Astrocyte (in vitro differentiated cells and primary cell): ENCODE results near the gene CTSW.

ENCODE experiments used
- EZH2 ChIP-seq: IDR thresholded peaks from 2 replicates; pipeline ENCODE4 v1.6.1; 2012; ENCODE audit warnings: mild to moderate bottlenecking, low read length, inconsistent platforms; ENCODE audit not compliant: insufficient read depth
- TF ChIP-seq, protein P1 (sequence below): IDR thresholded peaks from 2 replicates; pipeline ENCODE4 v1.5.1; 2011; ENCODE audit warnings: low read depth, mild to moderate bottlenecking, inconsistent platforms, low read length, moderate library complexity; ENCODE audit not compliant: insufficient read depth

DNA sequence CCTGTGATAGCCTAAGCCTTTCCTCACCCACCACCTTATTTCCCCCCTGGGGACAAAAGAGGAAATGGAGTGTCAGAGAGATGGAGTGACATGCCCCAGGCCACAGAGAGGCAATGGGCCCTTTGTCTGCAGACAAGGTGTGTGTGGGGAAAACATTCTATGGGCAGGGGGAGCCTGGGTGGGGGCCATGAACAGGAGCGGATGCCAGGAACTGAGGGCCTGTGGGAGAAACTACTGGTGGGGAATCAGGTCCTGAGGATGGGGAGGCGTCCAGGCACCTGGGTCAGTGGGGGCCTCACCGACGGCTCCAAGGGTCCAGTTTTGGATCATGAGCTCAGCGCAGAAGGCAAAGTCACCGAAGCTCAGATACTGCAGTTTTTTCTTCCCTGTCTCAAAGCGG lies 5.6 kb downstream of the CTSW start:
- TF ChIP-seq, protein P1, sequence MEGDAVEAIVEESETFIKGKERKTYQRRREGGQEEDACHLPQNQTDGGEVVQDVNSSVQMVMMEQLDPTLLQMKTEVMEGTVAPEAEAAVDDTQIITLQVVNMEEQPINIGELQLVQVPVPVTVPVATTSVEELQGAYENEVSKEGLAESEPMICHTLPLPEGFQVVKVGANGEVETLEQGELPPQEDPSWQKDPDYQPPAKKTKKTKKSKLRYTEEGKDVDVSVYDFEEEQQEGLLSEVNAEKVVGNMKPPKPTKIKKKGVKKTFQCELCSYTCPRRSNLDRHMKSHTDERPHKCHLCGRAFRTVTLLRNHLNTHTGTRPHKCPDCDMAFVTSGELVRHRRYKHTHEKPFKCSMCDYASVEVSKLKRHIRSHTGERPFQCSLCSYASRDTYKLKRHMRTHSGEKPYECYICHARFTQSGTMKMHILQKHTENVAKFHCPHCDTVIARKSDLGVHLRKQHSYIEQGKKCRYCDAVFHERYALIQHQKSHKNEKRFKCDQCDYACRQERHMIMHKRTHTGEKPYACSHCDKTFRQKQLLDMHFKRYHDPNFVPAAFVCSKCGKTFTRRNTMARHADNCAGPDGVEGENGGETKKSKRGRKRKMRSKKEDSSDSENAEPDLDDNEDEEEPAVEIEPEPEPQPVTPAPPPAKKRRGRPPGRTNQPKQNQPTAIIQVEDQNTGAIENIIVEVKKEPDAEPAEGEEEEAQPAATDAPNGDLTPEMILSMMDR = no peak
- TF ChIP-seq EZH2 = no peak
